ENCODE measurements around the gene SLC12A7. TPM values are rescaled to one million over a fixed set of nuclear protein-coding genes. Genes with fewer than 3 reads are reported as not detected.

Gene SLC12A7
- total RNA-seq, 2 donors from 2014 or later = 28.5 to 42.3 TPM

DNA sequence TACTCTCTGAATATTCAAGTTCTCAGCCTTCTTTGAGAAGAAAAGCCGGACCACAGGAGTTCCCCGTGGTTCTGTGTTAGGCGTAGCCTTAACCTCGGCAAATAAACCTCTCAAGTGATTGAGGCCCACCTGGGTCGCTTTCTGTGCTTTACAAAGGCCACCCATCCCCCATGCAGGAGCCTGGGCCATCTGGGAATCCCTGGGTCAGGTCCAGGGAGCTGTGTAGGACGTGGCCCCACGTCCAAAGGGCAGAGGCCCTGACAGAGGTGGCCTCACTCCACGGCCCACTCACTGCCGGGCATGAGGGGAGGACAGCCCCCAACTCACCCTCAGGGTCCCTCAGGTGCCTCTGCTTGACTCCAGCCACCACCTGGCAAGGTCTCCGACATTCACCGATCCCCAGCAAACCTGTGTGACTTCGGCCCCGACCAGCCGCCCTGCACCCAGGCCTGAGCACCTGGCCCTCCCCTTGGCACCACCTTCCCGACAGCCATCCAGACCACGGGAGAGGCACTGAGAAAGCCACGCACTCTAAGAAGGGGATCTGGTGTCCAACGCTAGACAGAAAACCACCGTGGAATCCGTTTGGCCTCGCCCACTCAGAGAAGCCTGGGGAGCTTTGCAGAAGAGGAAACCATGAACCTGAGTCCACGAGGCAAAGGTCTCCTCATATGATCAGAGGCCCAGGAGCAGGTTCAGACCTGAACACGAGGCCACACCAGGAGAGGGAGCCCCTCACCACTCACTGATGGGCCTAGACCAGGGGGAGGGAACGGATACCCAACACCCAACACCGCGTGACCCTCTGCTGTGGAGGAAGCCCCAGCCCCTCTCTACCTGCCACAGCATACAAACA, 4.5 kb downstream of the SLC12A7 start:
- H3K36me3 ChIP-seq = no peaks in the 10 kb centered on the region
- DNase-seq (ENCODE audit: low spot score) = no peak
- no peak overlapping the region for H3K4me3 ChIP-seq
- H3K4me1 ChIP-seq = peaks cover 0 to 83% of the 10 kb centered on the region in 2 donors
- H3K9me3 ChIP-seq = no peaks in the 10 kb centered on the region
- TF ChIP-seq CTCF (IDR thresholded peaks at IDR 0.05) = no peak
- no peaks in the 10 kb centered on the region for H3K27me3 ChIP-seq
- peak overlapping the region; percentile 94 to 95 for H3K27ac ChIP-seq

DNA sequence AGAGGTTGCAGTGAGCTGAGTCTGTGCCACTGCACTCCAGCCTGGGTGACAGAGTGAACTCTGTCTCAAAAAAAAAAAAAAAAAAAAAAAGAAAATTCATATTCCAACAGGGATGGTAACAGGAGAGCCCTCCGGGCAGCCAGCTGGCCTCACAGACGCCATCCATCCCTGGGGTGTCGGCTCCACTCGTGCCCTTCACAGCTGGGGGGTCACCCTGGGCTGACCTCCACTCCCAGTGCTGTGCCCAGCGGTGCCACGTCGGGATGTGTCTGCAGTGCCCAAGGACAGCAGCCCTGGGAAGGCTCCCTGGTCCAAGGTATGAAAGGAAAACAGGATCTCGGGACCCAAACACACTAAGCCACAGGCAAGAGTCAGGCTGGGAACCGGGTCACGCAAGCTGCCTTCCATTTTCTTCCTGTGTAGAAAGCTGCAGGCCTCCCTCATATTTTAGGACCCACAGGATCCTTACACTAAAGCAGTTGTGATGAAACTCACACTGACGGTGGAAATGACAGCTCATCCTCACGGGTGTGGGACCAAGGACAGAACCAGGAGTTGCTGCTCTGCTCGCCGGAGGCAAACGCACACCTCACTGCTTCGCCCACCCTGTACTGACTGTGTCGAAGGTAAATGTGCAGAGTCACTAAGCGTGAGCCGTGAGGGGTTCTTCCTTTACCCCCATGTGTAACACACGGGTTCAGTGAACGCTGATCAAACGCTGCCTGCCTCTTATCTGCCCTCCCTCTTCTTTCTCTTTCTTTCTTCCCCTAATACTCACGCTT, 5.3 kb downstream of the SLC12A7 start:
- Histone ChIP-seq H3K36me3 (no peaks in the 10 kb centered on the region), H3K4me1 (peaks cover 0 to 92% of the 10 kb centered on the region in 2 donors), H3K4me3 (no peak overlapping the region), H3K9me3 (no peaks in the 10 kb centered on the region), H3K27me3 (no peaks in the 10 kb centered on the region), H3K27ac (peak overlapping the region; percentile 94 to 95)
- no peak for DNase-seq (ENCODE audit: low spot score)
- no peak for TF ChIP-seq CTCF (IDR thresholded peaks at IDR 0.05)

- H3K9me3 ChIP-seq = no peaks in the 10 kb centered on the region
- H3K4me1 ChIP-seq = peaks cover 0 to 98% of the 10 kb centered on the region in 2 donors
- H3K27ac ChIP-seq = peak overlapping the region; percentile 94 to 95
- H3K36me3 ChIP-seq = no peaks in the 10 kb centered on the region
- DNase-seq (ENCODE audit: low spot score) = no peak
- H3K27me3 ChIP-seq = no peaks in the 10 kb centered on the region
- H3K4me3 ChIP-seq = no peak overlapping the region
- no peak for TF ChIP-seq CTCF (IDR thresholded peaks at IDR 0.05)
Observed at GRCh38 chr5:1105350-1106265, 6.3 kb downstream of the SLC12A7 start.

DNA sequence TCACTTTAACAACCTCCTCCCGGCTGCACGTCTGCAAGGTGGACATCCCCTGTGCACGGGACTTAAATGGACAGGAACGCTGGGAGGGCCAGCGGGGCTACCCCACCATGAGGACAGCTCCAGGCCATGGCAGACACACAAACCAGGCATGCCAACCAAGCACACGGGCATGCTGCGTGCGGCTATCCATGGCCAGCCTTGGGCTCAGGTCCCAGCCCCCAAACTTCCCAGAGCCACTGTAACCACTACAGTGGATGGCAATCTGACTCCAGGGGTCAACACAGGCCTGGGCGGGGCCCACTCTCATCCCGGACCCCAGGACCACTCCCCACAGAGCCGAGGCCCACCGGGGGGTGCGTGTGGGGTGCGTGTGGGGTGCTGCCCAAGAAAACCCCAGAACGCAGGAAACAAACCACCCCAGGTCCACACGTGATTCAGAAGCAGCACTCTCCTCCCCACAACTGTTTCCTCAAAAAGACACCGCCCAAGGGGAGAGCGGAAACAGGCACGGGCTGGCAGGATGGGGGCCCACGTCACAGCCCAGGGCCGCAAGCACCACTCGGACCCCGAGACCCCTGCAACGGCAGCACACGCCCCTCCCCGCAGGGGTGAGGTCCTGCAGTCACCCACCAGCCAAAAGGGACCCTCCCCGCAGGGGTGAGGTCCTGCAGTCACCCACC, 7.4 kb downstream of the SLC12A7 start:
- Histone ChIP-seq H3K27ac (peak overlapping the region; percentile 94 to 95), H3K4me3 (peak overlapping the region in 1 of 2 donors; percentile 25)

More for the DNA sequence above, 7.4 kb downstream of the SLC12A7 start:
- DNase-seq (ENCODE audit: low spot score) = no peak
- H3K4me1 ChIP-seq = peaks cover 0 to 98% of the 10 kb centered on the region in 2 donors
- no peaks in the 10 kb centered on the region for H3K27me3 ChIP-seq
- no peak for TF ChIP-seq CTCF (IDR thresholded peaks at IDR 0.05)
- no peaks in the 10 kb centered on the region for H3K9me3 ChIP-seq
- H3K36me3 ChIP-seq = no peaks in the 10 kb centered on the region
